ENCODE results near the gene OLIG2. TPM values are rescaled to one million over a fixed set of nuclear protein-coding genes. Genes with fewer than 3 reads are reported as not detected.

OLIG2 gene
- total RNA-seq, 4 donors from 2014 or later: 0.10 TPM; not detected in 3

GRCh38 chr21:33026878-33027400, 1.2 kb downstream of the OLIG2 start:
- Histone ChIP-seq H3K27me3 (peaks cover 83 to 94% (median 88%) of the 10 kb centered on the region in 3 donors), H3K4me1 (peaks cover 15 to 17% of the 10 kb centered on the region in 2 donors), H3K9me3 (no peaks in the 10 kb centered on the region), H3K4me3 (peak overlapping the region in 1 of 4 donors; percentile 21), H3K36me3 (no peaks in the 10 kb centered on the region), H3K27ac (no peak overlapping the region)
- intact Hi-C loops (cut with DNase I; ENCODE audit: low total_unique reads): no loop called here
- TF ChIP-seq POLR2A (IDR thresholded peaks at IDR 0.05): no peak
- TF ChIP-seq, protein P1, sequence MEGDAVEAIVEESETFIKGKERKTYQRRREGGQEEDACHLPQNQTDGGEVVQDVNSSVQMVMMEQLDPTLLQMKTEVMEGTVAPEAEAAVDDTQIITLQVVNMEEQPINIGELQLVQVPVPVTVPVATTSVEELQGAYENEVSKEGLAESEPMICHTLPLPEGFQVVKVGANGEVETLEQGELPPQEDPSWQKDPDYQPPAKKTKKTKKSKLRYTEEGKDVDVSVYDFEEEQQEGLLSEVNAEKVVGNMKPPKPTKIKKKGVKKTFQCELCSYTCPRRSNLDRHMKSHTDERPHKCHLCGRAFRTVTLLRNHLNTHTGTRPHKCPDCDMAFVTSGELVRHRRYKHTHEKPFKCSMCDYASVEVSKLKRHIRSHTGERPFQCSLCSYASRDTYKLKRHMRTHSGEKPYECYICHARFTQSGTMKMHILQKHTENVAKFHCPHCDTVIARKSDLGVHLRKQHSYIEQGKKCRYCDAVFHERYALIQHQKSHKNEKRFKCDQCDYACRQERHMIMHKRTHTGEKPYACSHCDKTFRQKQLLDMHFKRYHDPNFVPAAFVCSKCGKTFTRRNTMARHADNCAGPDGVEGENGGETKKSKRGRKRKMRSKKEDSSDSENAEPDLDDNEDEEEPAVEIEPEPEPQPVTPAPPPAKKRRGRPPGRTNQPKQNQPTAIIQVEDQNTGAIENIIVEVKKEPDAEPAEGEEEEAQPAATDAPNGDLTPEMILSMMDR (IDR thresholded peaks at IDR 0.05 in 4 of 5, conservative IDR thresholded peaks at IDR 0.05 in 1 of 5): no peak
- no peak for DNase-seq
- no peak for ATAC-seq
- in situ Hi-C loops (cut with MboI; ENCODE audit: low sequenced_read_pairs in 4 of 4): no loop called here

GRCh38 chr21:33027401-33028286, 1.9 kb downstream of the OLIG2 start:
- H3K4me3 ChIP-seq: no peak overlapping the region
- in situ Hi-C loops (cut with MboI; ENCODE audit: low sequenced_read_pairs in 4 of 4) (no loop called here), intact Hi-C loops (cut with DNase I; ENCODE audit: low total_unique reads) (no loop called here)
- no peaks in the 10 kb centered on the region for H3K9me3 ChIP-seq
- no peaks in the 10 kb centered on the region for H3K36me3 ChIP-seq
- H3K27ac ChIP-seq: no peak overlapping the region
- DNase-seq (no peak), ATAC-seq (no peak)
- peaks cover 14 to 15% of the 10 kb centered on the region in 2 donors for H3K4me1 ChIP-seq
- H3K27me3 ChIP-seq: peaks cover 81 to 92% (median 81%) of the 10 kb centered on the region in 3 donors
- no peak for TF ChIP-seq POLR2A (IDR thresholded peaks at IDR 0.05)
- TF ChIP-seq, protein P1 (IDR thresholded peaks at IDR 0.05 in 4 of 5, conservative IDR thresholded peaks at IDR 0.05 in 1 of 5): no peak

- Histone ChIP-seq H3K27me3 (peaks cover 74 to 89% (median 81%) of the 10 kb centered on the region in 3 donors), H3K9me3 (no peaks in the 10 kb centered on the region), H3K4me1 (peaks cover 10 to 12% of the 10 kb centered on the region in 2 donors), H3K36me3 (no peaks in the 10 kb centered on the region), H3K27ac (no peak overlapping the region), H3K4me3 (no peak overlapping the region)
- intact Hi-C loops (cut with DNase I; ENCODE audit: low total_unique reads): no loop called here
- in situ Hi-C loops (cut with MboI; ENCODE audit: low sequenced_read_pairs in 4 of 4): no loop called here
- no peak for DNase-seq
- TF ChIP-seq, protein P1 (IDR thresholded peaks at IDR 0.05 in 4 of 5, conservative IDR thresholded peaks at IDR 0.05 in 1 of 5): no peak
- TF ChIP-seq POLR2A (IDR thresholded peaks at IDR 0.05): no peak
- ATAC-seq: no peak
Measured at GRCh38 chr21:33028287-33028670, 2.5 kb downstream of the OLIG2 start.

DNA sequence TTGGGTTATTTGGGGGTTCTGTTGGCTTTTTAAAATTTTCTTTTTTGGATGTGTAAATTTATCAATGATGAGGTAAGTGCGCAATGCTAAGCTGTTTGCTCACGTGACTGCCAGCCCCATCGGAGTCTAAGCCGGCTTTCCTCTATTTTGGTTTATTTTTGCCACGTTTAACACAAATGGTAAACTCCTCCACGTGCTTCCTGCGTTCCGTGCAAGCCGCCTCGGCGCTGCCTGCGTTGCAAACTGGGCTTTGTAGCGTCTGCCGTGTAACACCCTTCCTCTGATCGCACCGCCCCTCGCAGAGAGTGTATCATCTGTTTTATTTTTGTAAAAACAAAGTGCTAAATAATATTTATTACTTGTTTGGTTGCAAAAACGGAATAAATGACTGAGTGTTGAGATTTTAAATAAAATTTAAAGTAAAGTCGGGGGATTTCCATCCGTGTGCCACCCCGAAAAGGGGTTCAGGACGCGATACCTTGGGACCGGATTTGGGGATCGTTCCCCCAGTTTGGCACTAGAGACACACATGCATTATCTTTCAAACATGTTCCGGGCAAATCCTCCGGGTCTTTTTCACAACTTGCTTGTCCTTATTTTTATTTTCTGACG, 3.1 kb downstream of the OLIG2 start:
- intact Hi-C loops (cut with DNase I; ENCODE audit: low total_unique reads): no loop called here
- TF ChIP-seq, protein P1 (IDR thresholded peaks at IDR 0.05 in 4 of 5, conservative IDR thresholded peaks at IDR 0.05 in 1 of 5): no peak
- TF ChIP-seq POLR2A (IDR thresholded peaks at IDR 0.05): no peak
- DNase-seq: no peak
- Histone ChIP-seq H3K9me3 (no peaks in the 10 kb centered on the region), H3K4me3 (no peak overlapping the region), H3K27me3 (peaks cover 72 to 89% (median 81%) of the 10 kb centered on the region in 3 donors), H3K27ac (no peak overlapping the region), H3K4me1 (peaks cover 5 to 9% of the 10 kb centered on the region in 2 donors), H3K36me3 (no peaks in the 10 kb centered on the region)
- no peak for ATAC-seq
- in situ Hi-C loops (cut with MboI; ENCODE audit: low sequenced_read_pairs in 4 of 4): no loop called here

Measured in gastrocnemius medialis (tissue), 4 donors.